IMR-90 (cell line): ENCODE results near the gene SUGCT. TPM values are rescaled to one million over a fixed set of nuclear protein-coding genes. Genes with fewer than 3 reads are reported as not detected.

Source experiments
- ATAC-seq: fragments of 200-7000 bp; cut with Tn5 transposase; 2 replicates; pipeline ENCODE4 v1.9.1; 2020; ENCODE audit warnings: low read depth, mild to moderate bottlenecking, moderate library complexity
- BruUV-seq: library from RNA; stranded (reverse); fragments of 400-500 nt; replicated peaks from 2 replicates; lab custom pipeline; 2021; lab: Mats Ljungman, UMichigan
- CTCF ChIA-PET: fragments of 300-600 bp; formaldehyde crosslinking; extraction: SDS; loops from one replicate; lab custom pipeline; 2021; ENCODE audit warnings: antibody characterized with exemption; lab: Yijun Ruan, JAX
- POLR2A ChIA-PET: fragments of 300-600 bp; sonication (Branson Sonifier 250); formaldehyde crosslinking; loops from one replicate; lab custom pipeline; 2022; ENCODE audit warnings: antibody characterized with exemption; ENCODE audit not compliant: unreplicated experiment; lab: Charles Lee
- DNase-seq: peaks from one replicate; pipeline ENCODE4 v3.0.0; 2013
- H2AFZ ChIP-seq: replicated peaks from 2 replicates; pipeline ENCODE3; 2013; ENCODE audit warnings: low read length, mild to moderate bottlenecking; ENCODE audit not compliant: poor library complexity
- H2AK5ac ChIP-seq: 2 replicates; pipeline ENCODE4 v1.6.1; 2013; ENCODE audit warnings: low read depth, low read length, inconsistent platforms
- H2AK9ac ChIP-seq: replicated peaks from 2 replicates; pipeline ENCODE3; 2013; ENCODE audit warnings: mild to moderate bottlenecking, low read depth, low read length, moderate library complexity; ENCODE audit not compliant: poor library complexity
- H2BK120ac ChIP-seq: 2 replicates; pipeline ENCODE4 v1.6.1; 2013; ENCODE audit warnings: low read depth, low read length, inconsistent platforms
- H2BK15ac ChIP-seq: 3 replicates; pipeline ENCODE4 v1.6.1; 2013; ENCODE audit warnings: low read depth, low read length, inconsistent platforms
- H2BK20ac ChIP-seq: 2 replicates; pipeline ENCODE4 v1.6.1; 2013; ENCODE audit warnings: low read depth, mild to moderate bottlenecking, inconsistent platforms, low read length, moderate library complexity
- H2BK5ac ChIP-seq: 2 replicates; pipeline ENCODE4 v1.6.1; 2013; ENCODE audit warnings: mild to moderate bottlenecking, low read depth, low read length, inconsistent platforms; ENCODE audit not compliant: poor library complexity, severe bottlenecking
- H3K14ac ChIP-seq: replicated peaks from 2 replicates; pipeline ENCODE4 v1.6.1; 2013; ENCODE audit warnings: low read depth, low read length, inconsistent platforms
- H3K18ac ChIP-seq: 2 replicates; pipeline ENCODE4 v1.6.1; 2013; ENCODE audit warnings: low read depth, low read length, control low read depth
- H3K23ac ChIP-seq: 2 replicates; pipeline ENCODE4 v1.6.1; 2013; ENCODE audit warnings: low read depth, low read length, inconsistent platforms
- H3K27ac ChIP-seq: 2 replicates; pipeline ENCODE4 v1.5.1; 2013; ENCODE audit warnings: mild to moderate bottlenecking, control low read depth, low read length; ENCODE audit not compliant: insufficient read depth
- H3K27me3 ChIP-seq: 2 replicates; pipeline ENCODE4 v1.6.1; 2013; ENCODE audit warnings: low read length; ENCODE audit not compliant: control insufficient read depth, insufficient read depth
- H3K36me3 ChIP-seq: 2 replicates; pipeline ENCODE4 v1.6.1; 2013; ENCODE audit warnings: low read length, mixed read lengths; ENCODE audit not compliant: control insufficient read depth, insufficient read depth
- H3K4ac ChIP-seq: 2 replicates; pipeline ENCODE4 v1.6.1; 2013; ENCODE audit warnings: low read depth, low read length, inconsistent platforms
- H3K4me1 ChIP-seq: 2 replicates; pipeline ENCODE4 v1.6.1; 2013; ENCODE audit warnings: low read length, mixed read lengths; ENCODE audit not compliant: control insufficient read depth, insufficient read depth
- H3K4me2 ChIP-seq: 2 replicates; pipeline ENCODE4 v1.6.1; 2013; ENCODE audit warnings: low read depth, mild to moderate bottlenecking, control low read depth, low read length, moderate library complexity
- H3K4me3 ChIP-seq: 2 replicates; pipeline ENCODE4 v1.5.1; 2013; ENCODE audit warnings: low read depth, mild to moderate bottlenecking, control low read depth, low read length, moderate library complexity; ENCODE audit not compliant: insufficient read depth
- H3K56ac ChIP-seq: 2 replicates; pipeline ENCODE4 v1.6.1; 2013; ENCODE audit warnings: low read length, inconsistent platforms; ENCODE audit not compliant: insufficient read depth; ENCODE audit errors: extremely low read depth
- H3K79me1 ChIP-seq, 2 experiments: 2 replicates each; pipeline ENCODE4 v1.6.1; 2013; ENCODE audit warnings: low read length in 2 of 2, inconsistent platforms in 1 of 2, low read depth in 1 of 2
- H3K9ac ChIP-seq: 2 replicates; pipeline ENCODE4 v1.6.1; 2013; ENCODE audit warnings: low read depth, low read length, control low read depth
- H3K9me1 ChIP-seq: 2 replicates; pipeline ENCODE4 v1.6.1; 2013; ENCODE audit warnings: low read length, inconsistent platforms; ENCODE audit not compliant: insufficient read depth
- H3K9me3 ChIP-seq: 2 replicates; pipeline ENCODE4 v1.6.1; 2013; ENCODE audit warnings: low read length; ENCODE audit not compliant: control insufficient read depth, insufficient read depth
- H4K20me1 ChIP-seq: 2 replicates; pipeline ENCODE4 v1.6.1; 2013; ENCODE audit warnings: low read length, inconsistent platforms; ENCODE audit not compliant: insufficient read depth
- H4K5ac ChIP-seq: 2 replicates; pipeline ENCODE4 v1.6.1; 2013; ENCODE audit warnings: mild to moderate bottlenecking, low read depth, low read length, control low read depth
- H4K8ac ChIP-seq, 2 experiments: 2 replicates each; pipeline ENCODE4 v1.6.1; 2013; ENCODE audit warnings: low read depth in 2 of 2, low read length in 2 of 2, control low read depth in 1 of 2, inconsistent platforms in 1 of 2
- H4K91ac ChIP-seq: 2 replicates; pipeline ENCODE4 v1.6.1; 2013; ENCODE audit warnings: low read depth, low read length, inconsistent platforms; ENCODE audit not compliant: insufficient read depth
- BHLHE40 ChIP-seq: fragments of 150-350 bp; IDR thresholded peaks from 2 replicates; pipeline ENCODE4 v1.6.1; 2016; ENCODE audit warnings: mild to moderate bottlenecking, low read depth, low read length
- CEBPB ChIP-seq: IDR thresholded peaks from 2 replicates; pipeline ENCODE4 v1.6.1; 2012; ENCODE audit warnings: low read depth, low read length, improper control_type of control experiment
- CHD1 ChIP-seq: IDR thresholded peaks from 2 replicates; pipeline ENCODE4 v1.6.1; 2012; ENCODE audit warnings: low read depth, low read length, improper control_type of control experiment
- FOS ChIP-seq: fragments of 150-350 bp; IDR thresholded peaks from 2 replicates; pipeline ENCODE4 v1.6.1; 2016; ENCODE audit warnings: low read depth, low read length
- WGBS, 2 experiments: methylation state at CpG; one replicate each; pipeline versions ENCODE4 v1.1.5 to v1.1.7; 2013; ENCODE audit warnings: missing lambda C conversion rate in 2 of 2; ENCODE audit not compliant: insufficient read length in 1 of 2; ENCODE audit errors: extremely low coverage in 2 of 2; 5-methylcytosine and 5-hydroxymethylcytosine counted together
- dilution Hi-C: fragments of 300-500 bp; cut with HindIII; formaldehyde crosslinking; loops from one replicate; pipeline ENCODE4 v1.14.3; 2018; ENCODE audit warnings: low sequenced_read_pairs; ENCODE audit not compliant: unreplicated experiment
- in situ Hi-C: fragments of 300-500 bp; cut with MboI; formaldehyde crosslinking; loops from 3 replicates; pipeline ENCODE4 v1.14.3; 2019; ENCODE audit warnings: low sequenced_read_pairs, inconsistent platforms, mixed read lengths
- intact Hi-C: fragments of 100-400 bp; cut with micrococcal nuclease; formaldehyde crosslinking; loops from 2 replicates; pipeline ENCODE4 v1.10.0; 2022
- polyA plus RNA-seq, 3 experiments: library from polyadenylated mRNA; depleted of rRNA; stranded (reverse); fragments of >200 nt; gene quantifications; 2 replicates each; pipeline ENCODE4 v1.2.3, GENCODE V29; 2012; ENCODE audit warnings: low replicate concordance in 1 of 3
- total RNA-seq: library from RNA; depleted of rRNA; stranded (reverse); fragments of >200 nt; gene quantifications from 2 replicates; pipeline ENCODE4 v1.2.3, GENCODE V29; 2012
- TF ChIP-seq, protein P1 (sequence below): fragments of 150-350 bp; IDR thresholded peaks from 2 replicates; pipeline ENCODE4 v1.6.1; 2017; ENCODE audit warnings: mild to moderate bottlenecking, antibody characterized with exemption, low read length, low read depth
- TF ChIP-seq, protein P2 (sequence below): conservative IDR thresholded peaks from 2 replicates; pipeline ENCODE4 v1.5.1; 2012; ENCODE audit warnings: mild to moderate bottlenecking, low read depth, low read length, improper control_type of control experiment
- TF ChIP-seq, protein P3 (sequence below): fragments of 150-350 bp; IDR thresholded peaks from 2 replicates; pipeline ENCODE4 v1.6.1; 2016; ENCODE audit warnings: low read depth, mild to moderate bottlenecking, low read length, moderate library complexity, borderline replicate concordance

Gene SUGCT
- total and polyA plus RNA-seq, 2 of the 4 experiments (the other 2 are of a cell fraction) = 5.9 to 8.3 TPM

DNA sequence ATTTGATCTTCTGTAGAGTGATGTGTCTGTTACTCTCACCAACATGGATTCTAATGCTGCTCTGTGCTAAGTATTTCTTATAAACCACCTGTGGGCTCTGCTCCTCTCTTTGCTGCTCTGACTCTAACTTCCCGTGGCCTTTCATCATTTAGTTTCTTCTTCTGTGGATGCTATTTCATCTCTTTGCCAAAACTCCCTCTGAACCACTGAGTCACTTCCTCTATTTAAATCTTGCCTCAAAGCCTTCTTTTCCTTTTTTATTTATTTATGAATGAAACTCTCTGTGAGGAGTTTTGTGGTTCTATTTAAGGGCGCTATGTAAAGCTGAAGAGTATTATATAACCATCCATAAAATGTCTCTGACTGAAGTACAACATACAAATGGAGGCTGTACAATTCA, 538.5 kb downstream of the SUGCT start:
- Histone ChIP-seq H3K27ac (no peak overlapping the region), H4K5ac (no peak overlapping the region), H3K23ac (no peak overlapping the region), H2AK9ac (no peak overlapping the region), H3K14ac (no peak overlapping the region), H2BK5ac (peak overlapping the region; percentile 77), H3K4me3 (no peak overlapping the region), H3K9me1 (no peaks in the 10 kb centered on the region), H3K4me2 (peak overlapping the region; percentile 43; the same call in 1 of the 2 replicates), H2AFZ (no peak overlapping the region), H3K4me1 (no peaks in the 10 kb centered on the region), H4K8ac (peak overlapping the region in 1 of 2 experiments; percentile 69; a peak in 1 of 4 replicates), H2BK120ac (peak overlapping the region; percentile 58; the same call in 1 of the 2 replicates), H2BK15ac (no peak overlapping the region), H4K91ac (no peak overlapping the region; the same call in 1 of the 2 replicates), H3K18ac (no peak overlapping the region), H3K56ac (no peak overlapping the region), H3K27me3 (no peaks in the 10 kb centered on the region), H3K36me3 (no peaks in the 10 kb centered on the region), H3K9me3 (no peaks in the 10 kb centered on the region), H3K79me1 (no peaks in the 10 kb centered on the region), H2BK20ac (no peak overlapping the region; the same call in 1 of the 2 replicates), H2AK5ac (no peak overlapping the region), H4K20me1 (no peaks in the 10 kb centered on the region), H3K4ac (peak overlapping the region; percentile 49; the same call in 1 of the 2 replicates), H3K9ac (no peak overlapping the region)
- peak; percentile 84 for ATAC-seq
- intact Hi-C loops = loop anchor here (5.0 kb wide), 1 partner anchor 36 kb away; no protein-coding TSS in a partner anchor
- BruUV-seq = no TSS peak
- in situ Hi-C loops = no loop called here
- dilution Hi-C loops = no loop called here
- ChIA-PET POLR2A (no interaction called here), CTCF (interaction anchor here (1.0 kb wide), 1 partner anchor 441 kb away, joined by 3 read pairs; no protein-coding TSS in a partner anchor)
- WGBS, 2 experiments = 20% methylated on average over 1 of the region's 2 CpGs; no CpG with 5 or more reads in 1 of the 2 experiments
- TF ChIP-seq, protein P1, sequence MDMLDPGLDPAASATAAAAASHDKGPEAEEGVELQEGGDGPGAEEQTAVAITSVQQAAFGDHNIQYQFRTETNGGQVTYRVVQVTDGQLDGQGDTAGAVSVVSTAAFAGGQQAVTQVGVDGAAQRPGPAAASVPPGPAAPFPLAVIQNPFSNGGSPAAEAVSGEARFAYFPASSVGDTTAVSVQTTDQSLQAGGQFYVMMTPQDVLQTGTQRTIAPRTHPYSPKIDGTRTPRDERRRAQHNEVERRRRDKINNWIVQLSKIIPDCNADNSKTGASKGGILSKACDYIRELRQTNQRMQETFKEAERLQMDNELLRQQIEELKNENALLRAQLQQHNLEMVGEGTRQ = no peak
- TF ChIP-seq, protein P2, sequence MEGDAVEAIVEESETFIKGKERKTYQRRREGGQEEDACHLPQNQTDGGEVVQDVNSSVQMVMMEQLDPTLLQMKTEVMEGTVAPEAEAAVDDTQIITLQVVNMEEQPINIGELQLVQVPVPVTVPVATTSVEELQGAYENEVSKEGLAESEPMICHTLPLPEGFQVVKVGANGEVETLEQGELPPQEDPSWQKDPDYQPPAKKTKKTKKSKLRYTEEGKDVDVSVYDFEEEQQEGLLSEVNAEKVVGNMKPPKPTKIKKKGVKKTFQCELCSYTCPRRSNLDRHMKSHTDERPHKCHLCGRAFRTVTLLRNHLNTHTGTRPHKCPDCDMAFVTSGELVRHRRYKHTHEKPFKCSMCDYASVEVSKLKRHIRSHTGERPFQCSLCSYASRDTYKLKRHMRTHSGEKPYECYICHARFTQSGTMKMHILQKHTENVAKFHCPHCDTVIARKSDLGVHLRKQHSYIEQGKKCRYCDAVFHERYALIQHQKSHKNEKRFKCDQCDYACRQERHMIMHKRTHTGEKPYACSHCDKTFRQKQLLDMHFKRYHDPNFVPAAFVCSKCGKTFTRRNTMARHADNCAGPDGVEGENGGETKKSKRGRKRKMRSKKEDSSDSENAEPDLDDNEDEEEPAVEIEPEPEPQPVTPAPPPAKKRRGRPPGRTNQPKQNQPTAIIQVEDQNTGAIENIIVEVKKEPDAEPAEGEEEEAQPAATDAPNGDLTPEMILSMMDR = no peak
- no peak for TF ChIP-seq BHLHE40
- peak; percentile 51; the same call in 1 of the 2 replicates for TF ChIP-seq CEBPB
- no peak for TF ChIP-seq CHD1
- 0 out of 2 replicates have a peak, but pooled peaks have one; percentile 3 for TF ChIP-seq FOS
- TF ChIP-seq, protein P3, sequence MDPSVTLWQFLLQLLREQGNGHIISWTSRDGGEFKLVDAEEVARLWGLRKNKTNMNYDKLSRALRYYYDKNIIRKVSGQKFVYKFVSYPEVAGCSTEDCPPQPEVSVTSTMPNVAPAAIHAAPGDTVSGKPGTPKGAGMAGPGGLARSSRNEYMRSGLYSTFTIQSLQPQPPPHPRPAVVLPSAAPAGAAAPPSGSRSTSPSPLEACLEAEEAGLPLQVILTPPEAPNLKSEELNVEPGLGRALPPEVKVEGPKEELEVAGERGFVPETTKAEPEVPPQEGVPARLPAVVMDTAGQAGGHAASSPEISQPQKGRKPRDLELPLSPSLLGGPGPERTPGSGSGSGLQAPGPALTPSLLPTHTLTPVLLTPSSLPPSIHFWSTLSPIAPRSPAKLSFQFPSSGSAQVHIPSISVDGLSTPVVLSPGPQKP = no peak
- DNase-seq = peak; percentile 93
